ENCODE data around the gene OXT. TPM values are rescaled to one million over a fixed set of nuclear protein-coding genes. Genes with fewer than 3 reads are reported as not detected.

OXT gene
- not detected in 2 replicates for total RNA-seq

DNA sequence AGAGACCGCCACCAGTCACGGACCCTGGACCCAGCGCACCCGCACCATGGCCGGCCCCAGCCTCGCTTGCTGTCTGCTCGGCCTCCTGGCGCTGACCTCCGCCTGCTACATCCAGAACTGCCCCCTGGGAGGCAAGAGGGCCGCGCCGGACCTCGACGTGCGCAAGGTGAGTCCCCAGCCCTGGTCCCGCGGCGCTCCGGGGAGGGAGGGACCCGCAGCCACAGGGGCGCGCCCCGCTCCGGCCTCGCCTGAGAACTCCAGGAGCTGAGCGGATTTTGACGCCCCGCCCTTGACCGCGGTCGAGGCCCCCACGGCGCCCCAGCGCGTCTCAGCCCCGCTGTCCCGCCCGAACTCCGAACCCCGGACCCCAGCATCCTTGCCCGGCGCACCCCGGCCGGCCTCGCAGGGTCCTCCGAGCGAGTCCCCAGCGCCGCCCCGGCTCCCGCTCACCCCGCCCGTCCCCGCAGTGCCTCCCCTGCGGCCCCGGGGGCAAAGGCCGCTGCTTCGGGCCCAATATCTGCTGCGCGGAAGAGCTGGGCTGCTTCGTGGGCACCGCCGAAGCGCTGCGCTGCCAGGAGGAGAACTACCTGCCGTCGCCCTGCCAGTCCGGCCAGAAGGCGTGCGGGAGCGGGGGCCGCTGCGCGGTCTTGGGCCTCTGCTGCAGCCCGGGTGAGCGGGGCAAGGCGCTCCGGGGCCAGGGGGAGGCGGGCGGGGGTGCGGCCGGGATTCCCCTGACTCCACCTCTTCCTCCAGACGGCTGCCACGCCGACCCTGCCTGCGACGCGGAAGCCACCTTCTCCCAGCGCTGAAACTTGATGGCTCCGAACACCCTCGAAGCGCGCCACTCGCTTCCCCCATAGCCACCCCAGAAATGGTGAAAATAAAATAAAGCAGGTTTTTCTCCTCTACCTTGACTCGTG is at the start of gene OXT:
OXT (plus strand) TSS at position 11 of the 920 bp plus-strand sequence; CDS start at position 47, 36 bp downstream.

DNA sequence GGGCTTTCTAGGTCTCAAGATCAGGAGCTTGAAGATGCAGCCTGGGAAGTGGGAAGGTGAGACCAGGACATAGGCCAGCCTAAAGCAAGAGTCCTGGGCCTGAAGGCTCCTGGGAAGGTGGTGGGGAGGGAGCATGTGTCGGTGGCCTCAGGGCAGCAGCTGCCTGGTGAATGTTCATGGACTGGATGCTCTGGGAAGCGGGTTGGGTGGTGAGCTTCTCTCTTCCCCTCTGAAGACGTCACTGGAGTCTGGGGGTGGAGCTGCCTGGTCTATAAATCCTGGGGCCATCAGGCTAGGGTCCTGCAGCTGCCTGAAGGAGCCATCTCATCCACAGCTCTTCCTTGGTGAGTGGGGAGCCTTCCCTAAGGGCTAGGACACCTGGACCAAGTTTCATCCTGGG is 28.1 kb upstream of the OXT start, which contains the start of gene GNRH2:
GNRH2 (plus strand) TSS at position 301 of the 400 bp plus-strand sequence. CDS start 793 bp downstream, outside the sequence.

DNA sequence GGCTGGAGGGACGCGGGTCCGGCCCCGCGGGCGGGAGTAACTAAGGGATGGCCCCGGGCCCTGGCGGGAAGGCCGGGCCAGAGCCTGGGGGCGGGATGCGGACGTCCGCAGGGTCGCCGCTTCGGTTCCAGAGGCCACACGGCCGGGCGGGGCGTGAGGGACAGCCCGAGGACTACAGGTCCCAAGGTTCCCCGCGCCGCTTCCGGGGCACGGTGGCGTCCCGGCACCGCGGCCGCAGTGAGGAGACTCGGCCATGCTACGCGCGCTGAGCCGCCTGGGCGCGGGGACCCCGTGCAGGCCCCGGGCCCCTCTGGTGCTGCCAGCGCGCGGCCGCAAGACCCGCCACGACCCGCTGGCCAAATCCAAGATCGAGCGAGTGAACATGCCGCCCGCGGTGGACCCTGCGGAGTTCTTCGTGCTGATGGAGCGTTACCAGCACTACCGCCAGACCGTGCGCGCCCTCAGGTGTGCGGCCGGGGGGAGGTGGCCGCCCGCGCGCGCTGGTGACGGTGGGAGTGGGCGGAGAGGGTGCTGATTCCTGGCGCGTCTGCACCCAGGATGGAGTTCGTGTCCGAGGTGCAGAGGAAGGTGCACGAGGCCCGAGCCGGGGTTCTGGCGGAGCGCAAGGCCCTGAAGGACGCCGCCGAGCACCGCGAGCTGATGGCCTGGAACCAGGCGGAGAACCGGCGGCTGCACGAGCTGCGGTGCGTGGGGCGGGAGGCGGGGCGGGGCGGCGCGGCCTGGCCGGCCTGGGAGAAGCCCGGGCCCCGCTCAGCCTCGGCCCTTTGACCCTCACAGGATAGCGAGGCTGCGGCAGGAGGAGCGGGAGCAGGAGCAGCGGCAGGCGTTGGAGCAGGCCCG is 25.4 kb upstream of the OXT start, which contains the start of gene MRPS26:
MRPS26 (plus strand) TSS at position 237 of the 861 bp plus-strand sequence; CDS start at position 254, 17 bp downstream.

DNA sequence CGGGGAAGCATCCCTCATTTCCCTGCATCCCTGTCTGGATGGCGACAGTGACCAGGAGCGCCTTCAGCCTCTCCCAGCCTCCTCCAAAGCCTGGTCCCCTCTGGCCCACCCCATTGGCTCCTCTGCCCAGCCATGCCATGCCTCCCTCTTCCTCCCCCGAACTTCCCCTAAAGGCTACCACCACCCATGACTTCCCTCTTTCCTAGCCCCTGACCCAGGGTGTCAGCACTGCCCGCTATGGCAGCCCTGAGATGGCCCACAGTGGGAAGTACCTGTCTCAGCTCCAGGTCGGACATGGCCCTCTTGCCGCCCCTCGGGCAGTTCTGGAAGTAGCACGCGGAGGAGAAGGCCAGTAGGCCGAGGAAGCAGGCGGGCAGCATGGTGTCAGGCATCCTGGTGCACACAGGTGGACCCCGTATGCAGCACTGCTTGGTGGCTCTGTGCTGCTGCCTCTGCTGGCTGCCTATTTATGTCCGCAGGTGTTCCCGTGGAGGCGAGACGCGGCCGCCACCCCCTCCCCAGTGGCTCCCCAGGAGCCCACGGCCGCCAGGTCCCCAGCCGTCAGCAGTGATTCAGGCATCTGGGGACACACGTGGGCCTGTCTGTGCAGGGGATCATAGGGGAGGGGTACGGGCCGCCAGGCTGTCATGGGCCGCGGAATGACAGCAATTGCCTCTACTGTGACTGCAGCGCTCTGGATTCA is 13.0 kb downstream of the OXT start, which contains the start of gene AVP:
AVP (minus strand) TSS at position 442 of the 703 bp plus-strand sequence; CDS start at position 392, 50 bp downstream.

Other genes starting within 250 kb of the OXT start
- 23.0 TPM in 2 replicates for gene PCED1A, start 231.0 kb upstream of the OXT start, total RNA-seq
- gene VPS16, start 230.9 kb upstream of the OXT start, total RNA-seq: 30.0 and 48.0 TPM in 2 replicates
- 29.1 and 40.9 TPM in 2 replicates for gene PTPRA, start 198.1 kb upstream of the OXT start, total RNA-seq
- 0.29 TPM in 1 of 2 replicates, not detected in the other for gene GNRH2, start 28.0 kb upstream of the OXT start, total RNA-seq
- 27.8 and 28.4 TPM in 2 replicates for gene MRPS26, start 25.6 kb upstream of the OXT start, total RNA-seq
- not detected in 2 replicates for gene AVP, start 13.1 kb downstream of the OXT start, total RNA-seq
- gene FASTKD5, start 88.2 kb downstream of the OXT start, total RNA-seq: 9.8 and 14.9 TPM in 2 replicates
- gene UBOX5, start 88.2 kb downstream of the OXT start, total RNA-seq: 4.8 and 6.2 TPM in 2 replicates
- 6.0 and 6.3 TPM in 2 replicates for gene LZTS3, start 101.9 kb downstream of the OXT start, total RNA-seq
- 25.2 and 49.0 TPM in 2 replicates for gene DDRGK1, start 133.1 kb downstream of the OXT start, total RNA-seq
- 31.5 and 46.1 TPM in 2 replicates for gene ITPA, start 137.9 kb downstream of the OXT start, total RNA-seq
- gene SLC4A11, start 167.6 kb downstream of the OXT start, total RNA-seq: 2.2 and 2.9 TPM in 2 replicates

Data from placental pericyte (primary cell).